Measurements from ENCODE around the gene COPRS. TPM values are rescaled to one million over a fixed set of nuclear protein-coding genes. Genes with fewer than 3 reads are reported as not detected.

Gene COPRS
- total and polyA plus RNA-seq, 2 donors from 2014 or later = 34.3 to 124 TPM

DNA sequence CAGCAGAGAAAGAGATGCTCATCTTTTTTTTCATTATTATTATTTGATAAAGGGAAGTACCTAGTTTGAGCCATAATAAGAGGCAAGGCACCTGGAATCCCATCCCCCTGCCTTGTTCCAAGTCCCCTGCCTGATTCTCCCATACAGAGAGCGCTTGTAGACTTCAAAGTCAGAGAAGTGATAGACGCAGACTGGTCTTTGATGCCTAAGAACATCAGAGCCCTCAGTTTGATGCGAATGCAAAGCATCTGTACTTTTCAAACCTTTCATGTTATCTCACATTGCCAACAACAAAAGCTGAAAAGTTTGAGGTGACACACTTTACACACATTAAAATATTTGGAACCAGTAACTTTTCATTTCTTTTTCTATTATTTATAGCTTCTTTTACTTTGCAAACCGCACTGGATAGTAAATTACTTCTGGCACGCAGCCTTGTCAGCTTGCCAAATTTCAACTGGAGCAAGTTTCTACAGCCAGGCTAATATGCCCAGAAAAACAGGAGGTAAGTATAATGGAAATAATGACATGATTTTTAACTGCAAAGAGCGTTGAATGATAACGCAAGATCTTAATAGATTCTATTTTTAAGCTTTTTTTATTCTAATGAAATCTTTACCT, 48.4 kb upstream of the COPRS start:
- DNase-seq (peak in 2 of 5 donors; percentile 42 to 66), FAIRE-seq (no peak)
- TF ChIP-seq, protein P1, sequence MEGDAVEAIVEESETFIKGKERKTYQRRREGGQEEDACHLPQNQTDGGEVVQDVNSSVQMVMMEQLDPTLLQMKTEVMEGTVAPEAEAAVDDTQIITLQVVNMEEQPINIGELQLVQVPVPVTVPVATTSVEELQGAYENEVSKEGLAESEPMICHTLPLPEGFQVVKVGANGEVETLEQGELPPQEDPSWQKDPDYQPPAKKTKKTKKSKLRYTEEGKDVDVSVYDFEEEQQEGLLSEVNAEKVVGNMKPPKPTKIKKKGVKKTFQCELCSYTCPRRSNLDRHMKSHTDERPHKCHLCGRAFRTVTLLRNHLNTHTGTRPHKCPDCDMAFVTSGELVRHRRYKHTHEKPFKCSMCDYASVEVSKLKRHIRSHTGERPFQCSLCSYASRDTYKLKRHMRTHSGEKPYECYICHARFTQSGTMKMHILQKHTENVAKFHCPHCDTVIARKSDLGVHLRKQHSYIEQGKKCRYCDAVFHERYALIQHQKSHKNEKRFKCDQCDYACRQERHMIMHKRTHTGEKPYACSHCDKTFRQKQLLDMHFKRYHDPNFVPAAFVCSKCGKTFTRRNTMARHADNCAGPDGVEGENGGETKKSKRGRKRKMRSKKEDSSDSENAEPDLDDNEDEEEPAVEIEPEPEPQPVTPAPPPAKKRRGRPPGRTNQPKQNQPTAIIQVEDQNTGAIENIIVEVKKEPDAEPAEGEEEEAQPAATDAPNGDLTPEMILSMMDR (IDR thresholded peaks at IDR 0.05; ENCODE audit: borderline replicate concordance, extremely low read depth, insufficient read depth) = no peak
- no peak overlapping the region for H3K4me3 ChIP-seq (ENCODE audit: low read length in 3 of 3)
- H3K27ac ChIP-seq (ENCODE audit: low read depth in 2 of 2, low read length in 2 of 2) = no peak overlapping the region
- no peak overlapping the region for H3K9ac ChIP-seq (ENCODE audit: low read length in 3 of 3)
- no peaks in the 10 kb centered on the region for H3K27me3 ChIP-seq (ENCODE audit: control insufficient read depth, insufficient read depth, low read length)
- no peaks in the 10 kb centered on the region for H3K36me3 ChIP-seq (ENCODE audit: control insufficient read depth in 2 of 3, insufficient read depth in 3 of 3, low read length in 3 of 3)
- intact Hi-C loops (cut with DNase I) = no loop called here
- H3K4me1 ChIP-seq (ENCODE audit: control insufficient read depth in 2 of 3, insufficient read depth in 2 of 3, low read depth in 1 of 3, low read length in 3 of 3) = no peaks in the 10 kb centered on the region
- H3K9me3 ChIP-seq (ENCODE audit: control insufficient read depth in 2 of 3, insufficient read depth in 1 of 3, low read length in 3 of 3) = no peaks in the 10 kb centered on the region

DNA sequence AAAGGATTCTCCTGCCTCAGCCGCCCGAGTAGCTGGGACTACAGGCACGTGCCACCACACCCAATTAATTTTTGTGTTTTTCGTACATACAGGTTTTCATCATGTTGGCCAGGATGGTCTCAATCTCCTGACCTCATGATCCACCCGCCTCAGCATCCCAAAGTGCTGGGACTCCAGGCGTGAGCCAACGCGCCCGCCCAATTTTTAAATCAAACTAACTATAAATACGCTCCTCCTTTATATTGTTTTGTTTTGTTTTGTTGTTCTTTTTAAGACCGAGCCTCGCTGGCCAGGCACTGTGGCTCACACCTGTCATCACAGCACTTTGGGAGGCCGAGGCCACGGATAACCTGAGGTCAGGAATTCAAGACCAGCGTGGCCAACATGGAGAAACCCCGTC, 44.4 kb upstream of the COPRS start:
- H3K27ac ChIP-seq (ENCODE audit: low read depth in 2 of 2, low read length in 2 of 2) = no peak overlapping the region
- no peaks in the 10 kb centered on the region for H3K9me3 ChIP-seq (ENCODE audit: control insufficient read depth in 2 of 3, insufficient read depth in 1 of 3, low read length in 3 of 3)
- DNase-seq = no peak
- no peak overlapping the region for H3K4me3 ChIP-seq (ENCODE audit: low read length in 3 of 3)
- peaks cover 0 to 4% (median 0%) of the 10 kb centered on the region in 3 donors for H3K4me1 ChIP-seq (ENCODE audit: control insufficient read depth in 2 of 3, insufficient read depth in 2 of 3, low read depth in 1 of 3, low read length in 3 of 3)
- H3K27me3 ChIP-seq (ENCODE audit: control insufficient read depth, insufficient read depth, low read length) = no peaks in the 10 kb centered on the region
- H3K9ac ChIP-seq (ENCODE audit: low read length in 3 of 3) = no peak overlapping the region
- intact Hi-C loops (cut with DNase I) = no loop called here
- H3K36me3 ChIP-seq (ENCODE audit: control insufficient read depth in 2 of 3, insufficient read depth in 3 of 3, low read length in 3 of 3) = peaks cover 0 to 6% (median 0%) of the 10 kb centered on the region in 3 donors
- FAIRE-seq = no peak
- TF ChIP-seq, protein P1 (IDR thresholded peaks at IDR 0.05; ENCODE audit: borderline replicate concordance, extremely low read depth, insufficient read depth) = no peak

DNA sequence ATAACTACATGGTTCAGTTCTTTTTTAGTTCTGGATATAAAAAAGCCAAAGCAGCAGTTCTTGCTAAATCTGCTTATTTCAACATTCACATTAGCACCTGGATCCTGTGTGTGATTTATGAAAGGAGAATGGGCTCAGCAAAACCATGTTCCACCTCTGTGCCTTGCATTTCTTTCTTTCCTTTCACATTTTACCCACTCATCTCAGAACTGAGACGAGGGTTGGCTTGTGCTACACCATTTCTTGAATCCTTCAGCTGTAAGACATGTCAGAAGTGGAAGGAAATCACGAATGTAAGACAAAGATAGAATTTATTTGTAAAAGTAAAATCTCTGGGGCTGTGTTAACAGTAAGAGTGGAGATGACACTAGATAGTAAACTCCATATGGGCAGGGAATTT, 43.6 kb upstream of the COPRS start:
- FAIRE-seq (no peak), DNase-seq (no peak)
- Histone ChIP-seq H3K4me1 (ENCODE audit: control insufficient read depth in 2 of 3, insufficient read depth in 2 of 3, low read depth in 1 of 3, low read length in 3 of 3) (peaks cover 0 to 4% (median 0%) of the 10 kb centered on the region in 3 donors), H3K9me3 (ENCODE audit: control insufficient read depth in 2 of 3, insufficient read depth in 1 of 3, low read length in 3 of 3) (no peaks in the 10 kb centered on the region), H3K4me3 (ENCODE audit: low read length in 3 of 3) (no peak overlapping the region), H3K9ac (ENCODE audit: low read length in 3 of 3) (no peak overlapping the region), H3K27ac (ENCODE audit: low read depth in 2 of 2, low read length in 2 of 2) (no peak overlapping the region), H3K36me3 (ENCODE audit: control insufficient read depth in 2 of 3, insufficient read depth in 3 of 3, low read length in 3 of 3) (peaks cover 0 to 10% (median 2%) of the 10 kb centered on the region in 3 donors), H3K27me3 (ENCODE audit: control insufficient read depth, insufficient read depth, low read length) (no peaks in the 10 kb centered on the region)
- intact Hi-C loops (cut with DNase I) = no loop called here
- TF ChIP-seq, protein P1 (IDR thresholded peaks at IDR 0.05; ENCODE audit: borderline replicate concordance, extremely low read depth, insufficient read depth) = no peak
